ENCODE data around the gene WIF1.

Gene WIF1

DNA sequence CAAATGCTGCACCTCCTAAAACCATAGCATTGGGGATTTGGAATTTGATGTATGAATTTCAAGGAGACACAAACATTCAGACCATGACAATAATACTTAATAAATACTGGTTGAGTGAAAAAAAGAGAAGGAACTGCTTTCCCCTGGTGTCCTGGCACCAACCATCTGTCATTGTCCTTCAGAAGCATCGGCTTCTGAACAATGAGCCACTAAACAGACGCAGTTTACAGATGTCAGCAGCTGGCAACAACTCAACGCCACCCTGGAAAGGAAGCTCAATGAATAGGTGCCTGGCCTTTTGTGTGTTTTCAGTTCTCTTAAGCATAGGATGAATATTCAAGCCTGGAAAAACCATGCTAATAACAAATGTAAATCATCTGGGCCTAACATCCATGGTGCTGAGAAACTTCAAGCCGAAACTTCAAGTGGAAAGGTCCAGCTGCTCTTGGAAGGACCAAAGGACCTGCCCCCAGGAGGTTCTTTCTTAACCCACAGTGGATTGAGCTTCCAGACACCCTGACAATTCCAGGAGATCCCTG lies 101.3 kb downstream of the WIF1 start:
- DNase-seq: no peak

GRCh38 chr12:65016881-65017650 lies 104.0 kb downstream of the WIF1 start:
- DNase-seq: no peak

DNA sequence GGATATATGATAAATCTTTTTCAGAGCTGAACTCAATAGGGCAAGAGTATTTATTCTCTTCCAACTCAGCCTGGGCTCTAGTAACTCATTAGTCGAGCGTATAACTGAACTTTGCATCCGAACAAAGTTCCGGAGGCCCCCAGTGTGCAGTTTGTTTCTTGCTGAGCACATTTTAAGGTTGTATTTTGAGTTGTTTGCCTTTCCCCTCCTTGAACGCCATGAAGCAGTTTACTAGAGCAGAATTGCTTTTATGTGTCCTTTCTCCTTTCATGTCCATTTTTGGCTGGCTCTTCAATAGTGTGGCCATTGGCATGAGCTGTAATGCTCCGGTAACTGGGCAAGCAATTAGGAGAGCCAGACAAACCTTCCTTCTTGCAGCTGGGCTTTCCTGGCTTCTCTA lies 105.3 kb downstream of the WIF1 start:
- DNase-seq: no peak

DNA sequence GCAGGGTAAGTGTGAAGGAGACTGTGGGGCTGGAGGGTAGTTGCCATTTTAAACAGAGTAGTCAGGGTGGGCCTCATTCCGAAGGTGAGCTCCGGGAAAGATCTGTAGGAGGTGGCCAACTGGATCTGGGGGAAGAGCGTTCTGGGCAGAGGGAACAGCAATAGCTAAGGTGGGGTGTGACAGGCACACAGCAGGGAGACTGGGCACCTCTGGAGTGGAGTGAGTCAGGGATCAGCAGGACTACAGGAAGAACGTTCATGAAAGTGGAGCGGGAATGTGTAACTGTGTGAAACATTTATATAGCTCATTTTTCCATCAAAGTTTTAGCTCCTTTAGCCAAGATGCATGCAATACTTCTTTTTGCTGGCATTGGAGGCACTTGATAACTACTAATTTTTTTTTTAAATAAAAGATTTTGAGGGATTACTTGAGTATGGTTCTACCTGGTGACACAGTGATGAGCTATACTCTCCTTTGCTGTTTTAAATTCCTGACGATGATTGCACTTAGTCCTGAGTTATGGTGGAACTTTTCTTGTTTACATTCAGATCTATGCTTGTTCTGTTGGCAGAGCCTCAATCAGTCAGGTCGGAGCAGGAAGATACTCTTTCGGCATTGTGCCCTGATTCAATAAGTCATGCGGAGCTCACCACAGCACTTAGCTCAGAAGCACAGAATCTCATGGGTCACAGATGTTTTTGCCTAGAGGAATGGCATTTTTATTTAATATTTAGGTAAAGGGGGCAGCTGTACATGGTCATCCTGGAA lies 106.4 kb downstream of the WIF1 start:
- DNase-seq: no peak

- DNase-seq: no peak
Observed at GRCh38 chr12:65010437-65010836, 110.7 kb downstream of the WIF1 start.

GRCh38 chr12:65005716-65006115 lies 115.4 kb downstream of the WIF1 start:
- DNase-seq: no peak

DNA sequence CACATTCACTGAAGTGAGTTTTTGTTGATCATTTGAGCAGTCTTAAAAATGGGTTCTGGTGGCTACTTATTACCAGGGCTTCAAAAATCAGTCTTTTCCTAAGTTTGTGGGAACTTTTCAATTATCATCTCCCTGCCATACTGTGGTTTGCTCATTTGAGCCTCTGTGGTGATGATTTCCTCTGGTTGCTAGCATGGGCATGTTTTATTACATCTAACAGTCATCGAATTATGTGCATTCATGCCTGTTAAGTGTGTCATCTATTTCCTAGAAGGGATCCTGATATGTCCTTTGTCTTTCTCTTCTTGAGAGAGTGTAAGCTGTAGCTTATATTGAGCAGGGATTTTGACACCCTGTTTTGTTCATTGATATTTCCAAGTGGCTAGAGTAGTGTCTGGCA lies 116.8 kb downstream of the WIF1 start:
- no peak for DNase-seq

Measured in DMS79 (cell line).